Measurements from ENCODE around the gene FBLN2. TPM values are rescaled to one million over a fixed set of nuclear protein-coding genes. Genes with fewer than 3 reads are reported as not detected.

The FBLN2 gene
- total RNA-seq, 4 donors from 2014 or later = 130 to 244 (median 136) TPM

- no peak for DNase-seq (ENCODE audit: extremely low spot score)
- intact Hi-C loops (cut with DNase I) = no loop called here
- TF ChIP-seq POLR2AphosphoS5 (IDR thresholded peaks at IDR 0.05) = no peak
- Histone ChIP-seq H3K4me1 (peaks cover 0 to 51% (median 25%) of the 10 kb centered on the region in 4 donors), H3K27me3 (peaks cover 0 to 15% (median 0%) of the 10 kb centered on the region in 4 donors), H3K4me3 (no peak overlapping the region), H3K27ac (replicated peaks in 1 of 4) (no peak overlapping the region), H3K36me3 (peaks cover 0 to 9% (median 4%) of the 10 kb centered on the region in 4 donors), H3K9me3 (no peaks in the 10 kb centered on the region)
- 86% methylated on average over 22 of the region's 26 CpGs for WGBS
Measured at GRCh38 chr3:13569641-13570390, 20.9 kb downstream of the FBLN2 start.

- WGBS = 94% methylated on average over 37 of the region's 46 CpGs
Measured at GRCh38 chr3:13570391-13571194, 21.7 kb downstream of the FBLN2 start.

GRCh38 chr3:13571264-13571663 is 22.3 kb downstream of the FBLN2 start:
- no peaks in the 10 kb centered on the region for H3K9me3 ChIP-seq
- H3K36me3 ChIP-seq = peaks cover 0 to 9% (median 4%) of the 10 kb centered on the region in 4 donors
- DNase-seq (ENCODE audit: extremely low spot score) = no peak
- H3K27ac ChIP-seq (replicated peaks in 1 of 4) = no peak overlapping the region
- 88% methylated on average over 6 of the region's 11 CpGs for WGBS
- no peak for TF ChIP-seq POLR2AphosphoS5 (IDR thresholded peaks at IDR 0.05)
- TF ChIP-seq CTCF (IDR thresholded peaks at IDR 0.05) = no peak
- no peak for TF ChIP-seq EP300 (IDR thresholded peaks at IDR 0.05)
- no peak for TF ChIP-seq POLR2A (IDR thresholded peaks at IDR 0.05; ENCODE audit: low read depth)
- peaks cover 0 to 15% (median 0%) of the 10 kb centered on the region in 4 donors for H3K27me3 ChIP-seq
- peaks cover 0 to 43% (median 22%) of the 10 kb centered on the region in 4 donors for H3K4me1 ChIP-seq
- no peak overlapping the region for H3K4me3 ChIP-seq
- intact Hi-C loops (cut with DNase I) = no loop called here

More at GRCh38 chr3:13570391-13571194, 21.7 kb downstream of the FBLN2 start:
- no peaks in the 10 kb centered on the region for H3K9me3 ChIP-seq
- no peak overlapping the region for H3K27ac ChIP-seq (replicated peaks in 1 of 4)
- no peak overlapping the region for H3K4me3 ChIP-seq
- peaks cover 0 to 9% (median 4%) of the 10 kb centered on the region in 4 donors for H3K36me3 ChIP-seq
- intact Hi-C loops (cut with DNase I) = no loop called here
- TF ChIP-seq CTCF (IDR thresholded peaks at IDR 0.05) (no peak), POLR2A (IDR thresholded peaks at IDR 0.05; ENCODE audit: low read depth) (no peak), POLR2AphosphoS5 (IDR thresholded peaks at IDR 0.05) (no peak), EP300 (IDR thresholded peaks at IDR 0.05) (no peak)
- no peak for DNase-seq (ENCODE audit: extremely low spot score)
- peaks cover 0 to 50% (median 26%) of the 10 kb centered on the region in 4 donors for H3K4me1 ChIP-seq
- H3K27me3 ChIP-seq = peaks cover 0 to 15% (median 0%) of the 10 kb centered on the region in 4 donors

GRCh38 chr3:13571831-13572750 is 23.2 kb downstream of the FBLN2 start:
- H3K27me3 ChIP-seq = peaks cover 0 to 15% (median 0%) of the 10 kb centered on the region in 4 donors
- H3K27ac ChIP-seq (replicated peaks in 1 of 4) = no peak overlapping the region
- TF ChIP-seq POLR2AphosphoS5 (IDR thresholded peaks at IDR 0.05) (no peak), EP300 (IDR thresholded peaks at IDR 0.05) (no peak), POLR2A (IDR thresholded peaks at IDR 0.05; ENCODE audit: low read depth) (no peak), CTCF (IDR thresholded peaks at IDR 0.05) (no peak)
- no peaks in the 10 kb centered on the region for H3K9me3 ChIP-seq
- WGBS = 83% methylated on average over 14 of the region's 18 CpGs
- intact Hi-C loops (cut with DNase I) = no loop called here
- no peak overlapping the region for H3K4me3 ChIP-seq
- no peak for DNase-seq (ENCODE audit: extremely low spot score)
- H3K4me1 ChIP-seq = peaks cover 0 to 40% (median 21%) of the 10 kb centered on the region in 4 donors
- peaks cover 0 to 9% (median 4%) of the 10 kb centered on the region in 4 donors for H3K36me3 ChIP-seq

Measured in esophagus muscularis mucosa (tissue), 4 donors.